ENCODE measurements around the gene ST7.

The ST7 gene

GRCh38 chr7:117008886-117009531 lies 55.7 kb downstream of the ST7 start:
- DNase-seq (ENCODE audit: low spot score), result no peak

- DNase-seq (ENCODE audit: low spot score), result no peak
Observed at GRCh38 chr7:117009705-117010361, 56.5 kb downstream of the ST7 start.

- no peak for DNase-seq (ENCODE audit: low spot score)
Observed at GRCh38 chr7:117010375-117011133, 57.3 kb downstream of the ST7 start.

GRCh38 chr7:117011419-117012260 lies 58.3 kb downstream of the ST7 start:
- DNase-seq (ENCODE audit: low spot score), result no peak

GRCh38 chr7:117012284-117012683 lies 59.0 kb downstream of the ST7 start:
- no peak for DNase-seq (ENCODE audit: low spot score)

- no peak for DNase-seq (ENCODE audit: low spot score)
Observed at GRCh38 chr7:117012696-117013095, 59.4 kb downstream of the ST7 start.

- DNase-seq (ENCODE audit: low spot score), result no peak
Observed at GRCh38 chr7:117014099-117014656, 60.9 kb downstream of the ST7 start.

GRCh38 chr7:117014673-117015133 lies 61.4 kb downstream of the ST7 start:
- DNase-seq (ENCODE audit: low spot score), result no peak

- no peak for DNase-seq (ENCODE audit: low spot score)
Observed at GRCh38 chr7:117015258-117016184, 62.2 kb downstream of the ST7 start.

- no peak for DNase-seq (ENCODE audit: low spot score)
Observed at GRCh38 chr7:117017017-117017451, 63.7 kb downstream of the ST7 start.

- DNase-seq (ENCODE audit: low spot score), result no peak
Observed at GRCh38 chr7:117017702-117018266, 64.5 kb downstream of the ST7 start.

- DNase-seq (ENCODE audit: low spot score), result no peak
Observed at GRCh38 chr7:117018713-117019112, 65.4 kb downstream of the ST7 start.

GRCh38 chr7:117019287-117019686 lies 66.0 kb downstream of the ST7 start:
- no peak for DNase-seq (ENCODE audit: low spot score)

- DNase-seq (ENCODE audit: low spot score), result peak; percentile 15
Observed at GRCh38 chr7:117019786-117020590, 66.7 kb downstream of the ST7 start.

- DNase-seq (ENCODE audit: low spot score), result no peak
Observed at GRCh38 chr7:117020591-117020973, 67.3 kb downstream of the ST7 start.

- DNase-seq (ENCODE audit: low spot score), result no peak
Observed at GRCh38 chr7:117021366-117021765, 68.1 kb downstream of the ST7 start.

- no peak for DNase-seq (ENCODE audit: low spot score)
Observed at GRCh38 chr7:117021986-117022385, 68.7 kb downstream of the ST7 start.

GRCh38 chr7:117023325-117023854 lies 70.1 kb downstream of the ST7 start:
- no peak for DNase-seq (ENCODE audit: low spot score)

GRCh38 chr7:117024811-117025210 lies 71.5 kb downstream of the ST7 start:
- no peak for DNase-seq (ENCODE audit: low spot score)
